ENCODE measurements around the gene PSAPL1.

PSAPL1 gene

DNA sequence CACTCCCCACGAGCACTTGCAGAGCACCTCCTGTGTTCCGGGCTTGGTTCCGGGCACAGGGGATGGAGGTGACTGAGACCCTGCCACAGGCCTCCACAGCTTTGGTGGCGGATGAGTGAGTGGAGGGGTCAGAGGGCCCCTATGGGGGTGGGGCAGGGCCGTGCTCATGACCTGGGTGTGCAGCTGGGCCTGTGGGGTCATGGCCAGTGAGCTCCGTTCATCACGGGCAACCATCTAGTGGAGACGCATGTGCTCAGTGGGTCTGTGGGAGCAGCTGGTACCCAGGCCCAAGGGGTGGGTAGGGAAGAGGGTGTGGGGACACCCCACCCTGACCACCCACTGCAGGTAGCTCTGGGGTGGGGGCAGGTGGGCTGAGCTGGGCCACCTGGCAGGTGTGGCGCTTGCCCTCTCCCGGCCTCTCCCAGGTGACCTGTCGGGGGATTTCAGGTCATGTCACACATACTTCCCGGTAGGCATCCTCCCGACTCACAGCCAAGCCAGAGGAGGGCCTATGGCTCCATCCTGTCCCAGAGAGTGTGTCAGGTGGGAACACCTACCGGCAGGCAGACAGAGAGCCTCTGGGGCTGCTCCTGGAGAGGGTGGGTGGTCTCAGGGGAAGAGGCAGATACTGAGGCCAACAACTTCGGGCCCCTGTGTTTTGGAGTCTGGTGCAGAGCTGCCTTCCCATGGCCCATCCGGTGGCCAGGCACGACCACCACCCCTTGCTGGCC lies 3.6 kb downstream of the PSAPL1 start:
- in situ Hi-C loops (cut with MboI; ENCODE audit: low pct_unique_long_range_greater_than_20kb, low sequenced_read_pairs, unreplicated experiment) = no loop called here

DNA sequence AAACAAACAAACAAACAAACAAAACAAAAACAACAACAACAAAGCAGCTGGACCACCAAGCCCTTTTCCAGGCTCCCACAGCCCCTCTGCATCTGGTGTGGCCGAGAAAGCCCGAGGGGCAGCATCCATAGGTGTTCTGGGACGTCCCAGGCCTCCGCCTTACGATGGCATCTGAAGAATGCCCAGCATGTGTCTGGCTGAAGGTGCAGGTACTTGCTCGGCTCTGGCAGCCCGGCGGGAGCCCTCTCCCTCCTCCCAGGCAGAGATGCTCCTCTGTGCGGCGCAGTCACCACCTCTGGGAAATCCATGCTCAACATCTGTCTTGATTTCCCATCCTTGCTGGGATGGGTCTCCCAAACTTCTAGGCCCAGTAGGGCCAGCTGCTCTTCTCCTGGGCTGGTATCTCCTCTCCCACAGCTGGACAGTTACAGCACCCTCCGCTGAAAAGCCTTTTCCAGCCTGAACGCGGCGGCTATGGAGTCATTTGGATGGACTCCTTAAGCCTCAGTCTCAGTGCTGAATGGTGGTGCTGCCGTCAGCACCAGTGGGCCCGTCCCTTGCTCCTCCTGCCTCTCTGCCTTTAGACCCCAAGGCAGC lies 4.3 kb downstream of the PSAPL1 start:
- no peak for DNase-seq (ENCODE audit: low spot score)
- TF ChIP-seq, protein P1, sequence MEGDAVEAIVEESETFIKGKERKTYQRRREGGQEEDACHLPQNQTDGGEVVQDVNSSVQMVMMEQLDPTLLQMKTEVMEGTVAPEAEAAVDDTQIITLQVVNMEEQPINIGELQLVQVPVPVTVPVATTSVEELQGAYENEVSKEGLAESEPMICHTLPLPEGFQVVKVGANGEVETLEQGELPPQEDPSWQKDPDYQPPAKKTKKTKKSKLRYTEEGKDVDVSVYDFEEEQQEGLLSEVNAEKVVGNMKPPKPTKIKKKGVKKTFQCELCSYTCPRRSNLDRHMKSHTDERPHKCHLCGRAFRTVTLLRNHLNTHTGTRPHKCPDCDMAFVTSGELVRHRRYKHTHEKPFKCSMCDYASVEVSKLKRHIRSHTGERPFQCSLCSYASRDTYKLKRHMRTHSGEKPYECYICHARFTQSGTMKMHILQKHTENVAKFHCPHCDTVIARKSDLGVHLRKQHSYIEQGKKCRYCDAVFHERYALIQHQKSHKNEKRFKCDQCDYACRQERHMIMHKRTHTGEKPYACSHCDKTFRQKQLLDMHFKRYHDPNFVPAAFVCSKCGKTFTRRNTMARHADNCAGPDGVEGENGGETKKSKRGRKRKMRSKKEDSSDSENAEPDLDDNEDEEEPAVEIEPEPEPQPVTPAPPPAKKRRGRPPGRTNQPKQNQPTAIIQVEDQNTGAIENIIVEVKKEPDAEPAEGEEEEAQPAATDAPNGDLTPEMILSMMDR (IDR thresholded peaks at IDR 0.05; ENCODE audit: extremely low read depth, insufficient read depth, missing control alignments) = no peak
- in situ Hi-C loops (cut with MboI; ENCODE audit: low pct_unique_long_range_greater_than_20kb, low sequenced_read_pairs, unreplicated experiment) = no loop called here

More for the DNA sequence above, 3.6 kb downstream of the PSAPL1 start:
- TF ChIP-seq, protein P1 (IDR thresholded peaks at IDR 0.05; ENCODE audit: extremely low read depth, insufficient read depth, missing control alignments) = no peak
- DNase-seq (ENCODE audit: low spot score) = no peak

DNA sequence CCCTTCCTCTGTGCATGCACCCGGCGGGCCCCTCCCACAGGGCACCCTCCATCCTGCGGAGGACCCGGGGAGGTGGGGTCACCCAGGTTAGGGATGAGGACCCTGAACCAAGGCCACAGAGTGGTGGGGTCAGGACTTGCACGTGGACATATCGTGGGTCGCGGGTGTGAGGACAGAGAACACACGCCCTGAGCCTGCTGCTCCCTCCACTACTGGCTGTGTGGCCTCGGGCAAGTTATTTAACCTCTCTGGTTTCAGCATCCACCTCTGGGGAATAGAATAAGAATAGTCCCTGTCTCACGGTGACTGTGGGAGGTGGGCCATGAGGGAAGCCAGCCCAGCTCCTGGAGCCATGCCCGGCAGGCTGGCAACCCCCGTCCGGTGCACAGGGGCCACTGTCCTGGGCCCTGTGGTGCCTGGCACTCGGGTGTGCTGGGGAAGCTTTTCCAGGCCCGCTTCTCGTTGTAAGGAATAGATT lies 5.1 kb downstream of the PSAPL1 start:
- in situ Hi-C loops (cut with MboI; ENCODE audit: low pct_unique_long_range_greater_than_20kb, low sequenced_read_pairs, unreplicated experiment) = no loop called here
- TF ChIP-seq, protein P1 (IDR thresholded peaks at IDR 0.05; ENCODE audit: extremely low read depth, insufficient read depth, missing control alignments) = no peak
- no peak for DNase-seq (ENCODE audit: low spot score)

DNA sequence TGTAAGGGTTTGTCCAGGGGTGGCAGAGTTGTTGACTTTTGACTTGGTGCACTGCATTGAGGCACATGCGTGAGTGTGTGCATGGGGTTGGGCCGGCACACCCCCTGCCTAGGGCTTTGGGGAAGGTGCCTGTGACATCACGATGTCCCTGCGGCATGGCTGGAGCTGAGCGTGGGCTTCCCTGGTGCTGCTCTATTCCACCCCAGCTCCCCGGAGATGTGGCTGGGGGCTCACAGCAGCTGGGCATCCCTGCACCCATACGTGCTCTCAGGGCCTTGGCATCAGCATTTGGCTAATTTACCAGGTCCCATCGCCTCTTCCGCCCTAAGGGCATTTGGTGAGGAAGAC lies 5.7 kb downstream of the PSAPL1 start:
- DNase-seq (ENCODE audit: low spot score) = no peak
- in situ Hi-C loops (cut with MboI; ENCODE audit: low pct_unique_long_range_greater_than_20kb, low sequenced_read_pairs, unreplicated experiment) = no loop called here
- TF ChIP-seq, protein P1 (IDR thresholded peaks at IDR 0.05; ENCODE audit: extremely low read depth, insufficient read depth, missing control alignments) = no peak

DNA sequence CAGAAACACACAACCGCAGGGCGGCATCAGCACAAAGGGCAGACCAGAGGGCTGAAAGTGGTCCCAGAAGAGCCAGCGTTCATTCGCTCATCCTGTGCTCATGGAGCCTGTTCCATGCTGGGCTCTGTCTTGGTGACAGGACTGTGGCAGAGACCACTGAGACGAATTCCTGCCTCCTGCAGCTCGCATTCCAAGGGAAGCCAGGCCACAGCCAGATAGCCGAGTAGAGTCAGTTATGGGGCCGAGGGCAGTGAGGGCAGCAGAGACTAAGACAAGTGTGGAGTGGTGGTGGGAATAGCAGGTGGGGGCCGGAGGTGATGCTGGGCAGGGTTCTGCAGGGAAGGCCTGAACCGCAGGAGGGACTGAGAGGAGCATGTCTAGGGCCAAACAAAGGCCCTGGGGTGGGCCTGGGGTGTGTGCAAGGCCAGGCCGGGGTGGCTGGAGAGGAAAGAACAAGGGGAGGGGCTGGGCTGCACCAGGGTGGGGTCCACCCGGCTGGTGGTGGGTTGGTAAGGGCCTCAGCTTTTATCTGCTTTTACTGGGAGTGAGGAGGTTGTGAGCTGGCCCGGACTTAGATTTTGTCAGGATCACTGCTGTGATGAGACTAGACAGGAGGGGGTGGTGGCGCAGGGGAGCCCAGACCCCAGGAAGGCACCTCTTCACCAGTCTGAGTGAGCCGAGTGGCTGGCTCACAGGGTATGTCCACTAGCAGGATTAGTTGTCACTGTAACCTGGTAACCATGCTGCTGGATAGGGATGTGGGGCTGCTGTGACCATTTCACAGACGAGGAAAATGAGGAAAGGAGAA lies 6.3 kb downstream of the PSAPL1 start:
- TF ChIP-seq, protein P1 (IDR thresholded peaks at IDR 0.05; ENCODE audit: extremely low read depth, insufficient read depth, missing control alignments) = no peak
- DNase-seq (ENCODE audit: low spot score) = no peak
- in situ Hi-C loops (cut with MboI; ENCODE audit: low pct_unique_long_range_greater_than_20kb, low sequenced_read_pairs, unreplicated experiment) = no loop called here

DNA sequence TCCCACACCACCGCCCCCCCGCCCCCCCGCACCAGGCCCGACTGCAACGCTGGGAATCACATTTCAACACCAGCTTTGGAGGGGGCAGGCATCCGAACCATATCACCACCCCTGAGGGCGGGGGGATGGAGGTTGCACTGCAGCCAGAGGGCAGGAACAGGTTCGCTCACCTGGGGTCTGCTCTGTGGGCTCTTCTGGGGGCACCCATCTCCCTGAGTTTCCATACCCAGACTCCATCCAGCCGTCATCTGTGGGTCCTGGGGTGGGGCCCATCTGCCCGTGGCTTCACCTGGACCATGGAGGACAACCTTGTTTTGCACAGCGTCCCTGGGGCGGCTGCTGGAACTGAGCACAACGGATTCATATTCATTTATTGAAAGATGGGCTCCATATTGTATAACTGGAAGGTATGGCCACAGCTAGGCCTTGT lies 6.9 kb downstream of the PSAPL1 start:
- in situ Hi-C loops (cut with MboI; ENCODE audit: low pct_unique_long_range_greater_than_20kb, low sequenced_read_pairs, unreplicated experiment) = no loop called here
- TF ChIP-seq, protein P1 (IDR thresholded peaks at IDR 0.05; ENCODE audit: extremely low read depth, insufficient read depth, missing control alignments) = no peak
- no peak for DNase-seq (ENCODE audit: low spot score)
